H9 (cell line): ENCODE measurements around the gene TMC1. TPM values are rescaled to one million over a fixed set of nuclear protein-coding genes. Genes with fewer than 3 reads are reported as not detected.

Experiments
- DNase-seq: peaks from one replicate; pipeline ENCODE4 v3.0.0-alpha.2; 2017
- H2AFZ ChIP-seq: one replicate; pipeline ENCODE4 v1.6.1; 2013; ENCODE audit warnings: mild to moderate bottlenecking, low read length, control low read depth, moderate library complexity
- H2AK5ac ChIP-seq: 2 replicates; pipeline ENCODE4 v1.6.1; 2013; ENCODE audit warnings: low read length, control low read depth, mixed read lengths; ENCODE audit not compliant: insufficient read length
- H2BK120ac ChIP-seq: one replicate; pipeline ENCODE4 v1.6.1; 2013; ENCODE audit warnings: low read depth, mild to moderate bottlenecking, low read length, control low read depth, inconsistent platforms; ENCODE audit not compliant: poor library complexity, severe bottlenecking
- H2BK12ac ChIP-seq: 2 replicates; pipeline ENCODE4 v1.6.1; 2013; ENCODE audit warnings: low read length, control low read depth, mixed read lengths, low read depth; ENCODE audit not compliant: insufficient read length
- H2BK15ac ChIP-seq: 2 replicates; pipeline ENCODE4 v1.6.1; 2013; ENCODE audit warnings: low read depth, low read length, control low read depth
- H2BK20ac ChIP-seq: one replicate; pipeline ENCODE4 v1.6.1; 2013; ENCODE audit warnings: low read depth, mild to moderate bottlenecking, low read length, control low read depth, inconsistent platforms; ENCODE audit not compliant: poor library complexity, severe bottlenecking
- H2BK5ac ChIP-seq: 2 replicates; pipeline ENCODE4 v1.6.1; 2013; ENCODE audit warnings: low read length, control low read depth, mixed read lengths; ENCODE audit not compliant: insufficient read length
- H3K14ac ChIP-seq: 2 replicates; pipeline ENCODE4 v1.6.1; 2013; ENCODE audit warnings: low read length, control low read depth; ENCODE audit not compliant: insufficient read depth
- H3K18ac ChIP-seq: 2 replicates; pipeline ENCODE4 v1.6.1; 2013; ENCODE audit warnings: low read depth, mild to moderate bottlenecking, mixed read lengths, low read length, control low read depth; ENCODE audit not compliant: insufficient read length
- H3K23ac ChIP-seq: 2 replicates; pipeline ENCODE4 v1.6.1; 2013; ENCODE audit warnings: low read length, control low read depth, mixed read lengths, low read depth; ENCODE audit not compliant: insufficient read length
- H3K23me2 ChIP-seq: 2 replicates; pipeline ENCODE4 v1.6.1; 2013; ENCODE audit warnings: low read depth, mild to moderate bottlenecking, mixed read lengths, low read length, control low read depth; ENCODE audit not compliant: insufficient read length, poor library complexity, severe bottlenecking
- H3K27ac ChIP-seq: 2 replicates; pipeline ENCODE4 v1.5.1; 2013; ENCODE audit warnings: low read length, control low read depth, mixed read lengths, low read depth; ENCODE audit not compliant: insufficient read length
- H3K27me3 ChIP-seq: 2 replicates; pipeline ENCODE4 v1.6.1; 2013; ENCODE audit warnings: low read length, control low read depth, inconsistent platforms; ENCODE audit not compliant: insufficient read depth
- H3K4ac ChIP-seq: 2 replicates; pipeline ENCODE4 v1.6.1; 2013; ENCODE audit warnings: low read depth, mild to moderate bottlenecking, control low read depth, inconsistent platforms, low read length, moderate library complexity
- H3K4me1 ChIP-seq: 2 replicates; pipeline ENCODE4 v1.6.1; 2013; ENCODE audit warnings: low read length, control low read depth, inconsistent platforms; ENCODE audit not compliant: insufficient read depth
- H3K4me2 ChIP-seq: 2 replicates; pipeline ENCODE4 v1.6.1; 2013; ENCODE audit warnings: low read length, control low read depth, mixed read lengths; ENCODE audit not compliant: insufficient read length, insufficient read depth
- H3K56ac ChIP-seq: 2 replicates; pipeline ENCODE4 v1.6.1; 2013; ENCODE audit warnings: low read depth, mild to moderate bottlenecking, mixed read lengths, low read length, control low read depth; ENCODE audit not compliant: insufficient read length
- H3K79me1 ChIP-seq: 2 replicates; pipeline ENCODE4 v1.6.1; 2013; ENCODE audit warnings: low read depth, mild to moderate bottlenecking, moderate library complexity, low read length, control low read depth, inconsistent platforms; ENCODE audit not compliant: insufficient read depth, poor library complexity, severe bottlenecking
- H3K79me2 ChIP-seq: 2 replicates; pipeline ENCODE4 v1.6.1; 2013; ENCODE audit warnings: low read length, control low read depth, inconsistent platforms; ENCODE audit not compliant: insufficient read depth
- H3K9ac ChIP-seq: 2 replicates; pipeline ENCODE4 v1.6.1; 2013; ENCODE audit warnings: low read length, control low read depth, mixed read lengths; ENCODE audit not compliant: insufficient read length; ENCODE audit errors: extremely low read depth
- H3K9me3 ChIP-seq: one replicate; pipeline ENCODE4 v1.6.1; 2013; ENCODE audit warnings: low read depth, low read length, inconsistent platforms; ENCODE audit not compliant: control insufficient read depth
- H3T11ph ChIP-seq: one replicate; pipeline ENCODE4 v1.6.1; 2013; ENCODE audit warnings: mild to moderate bottlenecking, low read length, control low read depth, inconsistent platforms
- H4K20me1 ChIP-seq: one replicate; pipeline ENCODE4 v1.6.1; 2013; ENCODE audit not compliant: control insufficient read depth, insufficient read length, insufficient read depth
- H4K5ac ChIP-seq: 2 replicates; pipeline ENCODE4 v1.6.1; 2013; ENCODE audit warnings: low read depth, mild to moderate bottlenecking, mixed read lengths, low read length, control low read depth; ENCODE audit not compliant: insufficient read length
- H4K8ac ChIP-seq: replicated peaks from 2 replicates; pipeline ENCODE4 v1.6.1; 2013; ENCODE audit warnings: low read length, control low read depth, mixed read lengths, low read depth; ENCODE audit not compliant: insufficient read length
- H4K91ac ChIP-seq: 2 replicates; pipeline ENCODE4 v1.6.1; 2013; ENCODE audit warnings: low read depth, mild to moderate bottlenecking, moderate library complexity, mixed read lengths, low read length, control low read depth; ENCODE audit not compliant: insufficient read length
- H3K27ac Mint-ChIP-seq, 3 experiments: 2 replicates in 2 of 3; 3 replicates in 1 of 3; pipeline ENCODE4 v1.8.0; 2020 to 2021; ENCODE audit warnings: mixed read lengths in 3 of 3, mild to moderate bottlenecking in 1 of 3, moderate library complexity in 1 of 3
- H3K27me3 Mint-ChIP-seq: 2 replicates; pipeline ENCODE4 v1.8.0; 2021; ENCODE audit warnings: low read depth, mild to moderate bottlenecking, moderate library complexity, mixed read lengths
- H3K36me3 Mint-ChIP-seq, 3 experiments: 2 replicates in 2 of 3; 3 replicates in 1 of 3; pipeline ENCODE4 v1.8.0; 2020 to 2021; ENCODE audit warnings: low read depth in 3 of 3, mixed read lengths in 3 of 3; ENCODE audit not compliant: insufficient read depth in 1 of 3
- H3K4me1 Mint-ChIP-seq, 2 experiments: 2 replicates each; pipeline ENCODE4 v1.8.0; 2020; ENCODE audit warnings: mixed read lengths in 2 of 2
- H3K4me3 Mint-ChIP-seq, 2 experiments: 2 replicates in 1 of 2; 3 replicates in 1 of 2; pipeline ENCODE4 v1.8.0; 2020 to 2021; ENCODE audit warnings: mild to moderate bottlenecking in 2 of 2, mixed read lengths in 2 of 2, moderate library complexity in 1 of 2
- H3K9me3 Mint-ChIP-seq, 2 experiments: 2 replicates in 1 of 2; 3 replicates in 1 of 2; pipeline ENCODE4 v1.8.0; 2020; ENCODE audit warnings: mild to moderate bottlenecking in 2 of 2, mixed read lengths in 2 of 2, moderate library complexity in 1 of 2
- WGBS: extraction: QIAGEN DNeasy Blood & Tissue Kit; methylation state at CpG from one replicate; pipeline ENCODE4 v1.1.7; 2013; ENCODE audit warnings: missing lambda C conversion rate, low lambda C conversion rate, mixed read lengths; ENCODE audit not compliant: insufficient read length; ENCODE audit errors: extremely low coverage; 5-methylcytosine and 5-hydroxymethylcytosine counted together
- total RNA-seq: library from RNA; stranded (reverse); gene quantifications from 2 replicates; pipeline ENCODE4 v1.2.1, GENCODE V29; 2021
- TF ChIP-seq, protein P1 (sequence below): fragments of 200-600 bp; sonication (generic); conservative IDR thresholded peaks from 3 replicates; pipeline ENCODE4 v1.8.0; 2021; ENCODE audit warnings: antibody characterized with exemption, mild to moderate bottlenecking

TMC1 gene
- total RNA-seq, 1 experiment from 2014 or later: 2.4 TPM

GRCh38 chr9:72476617-72477437, 44.6 kb upstream of the TMC1 start:
- TF ChIP-seq, protein P1, sequence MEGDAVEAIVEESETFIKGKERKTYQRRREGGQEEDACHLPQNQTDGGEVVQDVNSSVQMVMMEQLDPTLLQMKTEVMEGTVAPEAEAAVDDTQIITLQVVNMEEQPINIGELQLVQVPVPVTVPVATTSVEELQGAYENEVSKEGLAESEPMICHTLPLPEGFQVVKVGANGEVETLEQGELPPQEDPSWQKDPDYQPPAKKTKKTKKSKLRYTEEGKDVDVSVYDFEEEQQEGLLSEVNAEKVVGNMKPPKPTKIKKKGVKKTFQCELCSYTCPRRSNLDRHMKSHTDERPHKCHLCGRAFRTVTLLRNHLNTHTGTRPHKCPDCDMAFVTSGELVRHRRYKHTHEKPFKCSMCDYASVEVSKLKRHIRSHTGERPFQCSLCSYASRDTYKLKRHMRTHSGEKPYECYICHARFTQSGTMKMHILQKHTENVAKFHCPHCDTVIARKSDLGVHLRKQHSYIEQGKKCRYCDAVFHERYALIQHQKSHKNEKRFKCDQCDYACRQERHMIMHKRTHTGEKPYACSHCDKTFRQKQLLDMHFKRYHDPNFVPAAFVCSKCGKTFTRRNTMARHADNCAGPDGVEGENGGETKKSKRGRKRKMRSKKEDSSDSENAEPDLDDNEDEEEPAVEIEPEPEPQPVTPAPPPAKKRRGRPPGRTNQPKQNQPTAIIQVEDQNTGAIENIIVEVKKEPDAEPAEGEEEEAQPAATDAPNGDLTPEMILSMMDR: no peak
- H3K23ac ChIP-seq: no peak overlapping the region
- H3K27me3 ChIP-seq: no peaks in the 10 kb centered on the region
- no peak overlapping the region for H3K4ac ChIP-seq
- H3K4me1 Mint-ChIP-seq: peaks cover 13 to 16% of the 10 kb centered on the region in 2 experiments
- no peak overlapping the region for H4K91ac ChIP-seq
- no peak overlapping the region for H2AFZ ChIP-seq
- H4K8ac ChIP-seq: no peak overlapping the region
- H3K9me3 ChIP-seq: no peaks in the 10 kb centered on the region
- no peak overlapping the region for H2AK5ac ChIP-seq
- H4K20me1 ChIP-seq: no peaks in the 10 kb centered on the region
- H3K4me1 ChIP-seq: no peaks in the 10 kb centered on the region; the same call in 1 of the 2 replicates
- DNase-seq: peak; percentile 49
- no peak overlapping the region for H3K56ac ChIP-seq
- H3K27me3 Mint-ChIP-seq: no peaks in the 10 kb centered on the region
- H3K27ac ChIP-seq: no peak overlapping the region
- H3K9me3 Mint-ChIP-seq: no peaks in the 10 kb centered on the region; a peak in 1 of 5 replicates
- H3K79me2 ChIP-seq: no peaks in the 10 kb centered on the region
- H3K79me1 ChIP-seq: no peaks in the 10 kb centered on the region
- H2BK15ac ChIP-seq: no peak overlapping the region
- H3K4me3 Mint-ChIP-seq: no peak overlapping the region
- peaks cover 0 to 6% (median 2%) of the 10 kb centered on the region in 3 experiments; a peak in 2 of 7 replicates for H3K36me3 Mint-ChIP-seq
- no peak overlapping the region for H2BK5ac ChIP-seq
- WGBS: no CpG with 5 or more reads among the region's 2 CpGs
- no peak overlapping the region for H3K4me2 ChIP-seq
- H2BK12ac ChIP-seq: no peak overlapping the region
- no peak overlapping the region for H2BK20ac ChIP-seq
- no peak overlapping the region for H3K27ac Mint-ChIP-seq
- no peak overlapping the region for H3T11ph ChIP-seq
- H3K23me2 ChIP-seq: no peaks in the 10 kb centered on the region
- no peak overlapping the region for H2BK120ac ChIP-seq
- no peak overlapping the region for H4K5ac ChIP-seq
- H3K14ac ChIP-seq: no peak overlapping the region
- H3K9ac ChIP-seq: no peak overlapping the region
- no peak overlapping the region for H3K18ac ChIP-seq
